Hematopoietic multipotent progenitor cell treated with erythropoietin and hydrocortisone succinate and interleukin-3 and kit ligand, for 4 days (in vitro differentiated cells): Measurements from ENCODE around the gene CHMP5.
"Not testable (repeated sequence)": the region's sequence is repeated elsewhere in the genome, so short reads cannot be mapped to it uniquely, and the experiment has no call there.

Experiments used
- DNase-seq: peaks from one replicate; pipeline ENCODE4 v3.0.0-alpha.2; 2015

The CHMP5 gene

DNA sequence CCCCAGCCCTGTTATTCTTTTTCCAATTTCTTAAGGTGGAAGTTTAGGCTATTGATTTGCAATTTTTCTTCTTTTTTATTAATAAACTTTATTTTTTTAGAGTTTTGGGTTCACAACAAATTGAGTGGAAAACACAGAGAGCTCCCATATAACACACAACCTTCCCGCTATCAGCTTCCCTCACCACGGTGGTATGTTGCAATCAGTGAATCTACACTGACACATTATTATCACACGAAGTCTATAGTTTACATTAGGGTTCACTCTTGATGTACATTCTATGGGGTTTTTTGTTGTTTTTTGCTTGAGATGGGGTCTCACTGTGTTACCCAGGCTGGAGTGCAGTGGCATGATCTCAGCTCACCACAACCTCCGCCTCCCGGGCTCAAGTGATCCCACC is 20.7 kb downstream of the CHMP5 start:
- DNase-seq: no peak

- peak; percentile 93 for DNase-seq
These were observed 22.2 kb downstream of the CHMP5 start for GRCh38 chr9:33287087-33287490.

- no peak for DNase-seq
These were observed 23.4 kb downstream of the CHMP5 start for GRCh38 chr9:33288235-33288634.

DNA sequence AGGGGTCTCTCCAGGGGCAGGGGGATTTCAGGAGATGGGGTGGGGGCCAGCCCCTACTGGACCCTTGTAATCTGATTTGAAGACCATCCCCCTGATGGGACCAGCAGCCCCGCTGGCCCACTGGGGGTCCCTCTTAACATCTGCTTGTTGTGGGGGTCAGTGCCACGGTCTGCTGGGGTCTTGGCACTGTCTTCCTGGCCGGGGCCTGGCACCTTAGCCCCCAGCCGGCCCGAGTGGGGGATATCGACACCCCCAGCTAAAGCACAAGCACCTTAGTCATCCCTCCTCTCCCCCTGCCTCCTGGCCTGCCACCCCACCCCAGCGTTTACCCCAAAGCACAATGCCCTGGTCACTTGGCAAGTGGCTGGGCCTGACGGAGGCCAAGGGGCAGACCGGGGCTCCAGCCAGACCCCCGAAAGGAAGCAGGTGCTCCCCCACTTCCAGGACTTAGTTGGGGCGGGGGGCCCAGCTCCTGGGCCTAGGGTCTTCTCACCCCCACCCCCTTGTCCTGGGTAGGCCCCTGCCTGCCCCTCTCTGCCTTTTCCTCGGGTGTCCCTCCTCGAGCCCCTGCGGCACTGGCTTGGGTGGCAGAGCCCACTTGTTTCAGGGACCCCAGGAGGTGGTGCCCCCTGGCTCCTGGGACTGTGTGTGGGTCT is 24.1 kb downstream of the CHMP5 start:
- no peak for DNase-seq

DNA sequence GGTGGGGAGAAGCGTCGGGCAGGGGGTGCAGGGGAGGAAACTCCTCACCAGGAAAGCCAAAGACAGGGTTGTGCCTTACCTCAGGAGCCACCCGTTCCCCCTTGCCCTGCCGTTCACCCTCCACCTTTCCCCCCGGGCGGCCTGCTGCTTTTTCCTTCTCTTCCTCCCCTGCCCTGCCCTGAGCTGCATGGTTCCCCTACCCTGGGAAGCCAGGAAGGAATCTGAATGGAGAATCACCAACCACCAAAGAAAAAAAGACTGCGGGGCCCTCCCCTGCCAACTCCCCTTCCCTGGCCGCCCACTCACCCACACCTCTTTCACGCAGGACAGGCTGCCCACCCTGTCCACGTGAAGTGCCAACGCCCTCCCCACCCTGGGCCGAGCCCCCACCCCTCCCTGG is 24.6 kb downstream of the CHMP5 start:
- DNase-seq: peak; percentile 42

DNA sequence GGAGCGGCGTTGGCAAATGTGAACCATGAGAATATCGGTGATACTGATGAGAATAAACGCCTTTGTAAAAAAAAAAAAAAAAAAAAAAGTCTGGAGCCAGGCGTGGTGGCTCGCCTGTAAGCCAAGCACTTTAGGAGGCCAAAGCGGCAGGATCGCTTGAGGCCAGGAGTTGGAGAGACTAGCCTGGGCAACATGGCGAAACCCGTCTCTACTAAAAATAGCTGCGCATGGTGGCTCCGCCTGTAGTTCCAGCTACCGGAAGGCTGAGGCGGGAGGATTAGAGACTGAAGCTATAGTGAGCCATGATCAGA is 25.0 kb downstream of the CHMP5 start:
- no peak for DNase-seq

- DNase-seq: peak; percentile 99
These were observed 25.6 kb downstream of the CHMP5 start, which contains the start of gene NFX1 for GRCh38 chr9:33290247-33291030. Gene NFX1 (plus strand): TSS chr9:33290516. CDS start chr9:33290573, 57 bp downstream.

DNA sequence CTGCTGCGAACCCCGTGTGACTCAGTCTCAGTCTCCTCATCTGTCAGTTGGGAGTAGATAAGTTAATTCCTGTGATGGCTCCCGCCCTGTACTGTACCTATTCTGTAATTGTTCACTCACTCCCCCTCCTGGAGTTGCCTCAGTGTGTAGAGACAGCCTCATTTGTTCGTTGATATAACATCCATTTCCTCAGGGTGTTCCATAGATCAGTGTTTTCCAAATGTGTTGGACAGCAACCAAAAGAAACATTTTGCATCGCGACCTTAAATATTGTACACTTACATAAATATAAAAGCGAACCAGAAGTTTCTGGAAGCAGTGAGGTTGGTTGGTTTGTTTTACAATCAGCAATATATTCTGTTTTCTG is 26.2 kb downstream of the CHMP5 start:
- no peak for DNase-seq

GRCh38 chr9:33291901-33292300 is 27.1 kb downstream of the CHMP5 start:
- no peak for DNase-seq

- DNase-seq: no peak
These were observed 28.9 kb downstream of the CHMP5 start for GRCh38 chr9:33293782-33294181.

- no peak for DNase-seq
These were observed 30.0 kb downstream of the CHMP5 start for GRCh38 chr9:33294670-33295432.

- no peak for DNase-seq
These were observed 30.7 kb downstream of the CHMP5 start for GRCh38 chr9:33295571-33295970.

GRCh38 chr9:33297432-33297831 is 32.6 kb downstream of the CHMP5 start:
- peak; percentile 92 for DNase-seq

DNA sequence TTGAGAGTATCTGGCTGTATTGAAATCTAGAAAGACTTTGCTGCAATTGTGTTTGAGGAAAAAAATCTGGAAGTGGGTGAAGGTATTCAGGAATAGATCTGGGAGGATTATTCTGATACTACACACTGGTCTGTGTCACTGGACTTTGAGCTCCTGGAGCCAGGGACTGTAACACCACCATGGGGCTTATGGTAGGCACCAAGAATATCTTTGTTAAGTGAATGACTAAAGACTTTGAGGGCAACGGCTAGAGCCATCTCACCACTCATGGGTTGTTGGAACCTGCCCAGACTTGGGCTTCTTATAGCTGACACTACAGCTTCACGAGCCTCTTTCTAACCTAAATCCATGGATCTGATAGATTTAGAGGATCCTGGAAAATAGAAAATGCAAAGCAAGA is 35.7 kb downstream of the CHMP5 start:
- no peak for DNase-seq

GRCh38 chr9:33304362-33304761 is 39.5 kb downstream of the CHMP5 start:
- DNase-seq: peak; percentile 32

- no peak for DNase-seq
These were observed 41.2 kb downstream of the CHMP5 start for GRCh38 chr9:33306037-33306436.

DNA sequence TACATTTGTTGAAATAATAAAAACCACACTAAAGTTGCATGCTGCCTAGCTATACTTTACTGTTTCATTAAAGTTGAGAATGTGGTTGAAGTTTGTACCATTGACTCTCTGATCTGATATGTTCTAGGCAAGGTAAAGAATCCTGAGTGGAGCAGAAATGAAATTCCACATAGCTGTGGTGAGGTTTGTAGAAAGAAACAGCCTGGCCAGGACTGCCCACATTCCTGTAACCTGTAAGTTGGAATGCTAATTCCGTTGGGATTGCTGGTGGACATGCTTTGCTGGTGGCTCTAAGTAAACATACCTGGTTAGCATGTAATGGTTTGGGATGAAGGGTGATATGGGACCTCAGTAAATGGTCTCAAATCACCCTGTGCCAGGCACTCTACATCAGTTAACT is 42.2 kb downstream of the CHMP5 start:
- no peak for DNase-seq

- no peak for DNase-seq
These were observed 45.1 kb downstream of the CHMP5 start for GRCh38 chr9:33309903-33310302.

DNA sequence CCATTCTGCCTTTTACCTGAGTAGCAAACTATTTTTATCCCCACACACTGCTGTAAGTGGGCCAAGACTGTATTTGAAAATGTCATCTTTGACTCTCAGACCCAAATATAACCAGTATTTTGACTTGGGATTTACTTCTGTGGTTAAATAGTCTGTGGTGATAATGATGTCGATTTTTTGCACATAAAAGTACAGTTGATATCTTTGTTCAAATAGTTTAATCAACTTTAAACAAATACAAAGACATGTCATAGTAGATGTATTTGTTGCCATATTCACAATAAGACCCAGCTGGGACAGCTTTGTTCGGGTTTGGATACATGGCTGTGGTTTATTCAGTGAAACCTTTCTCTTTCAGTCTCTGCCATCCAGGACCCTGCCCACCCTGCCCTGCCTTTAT is 45.9 kb downstream of the CHMP5 start:
- no peak for DNase-seq

DNA sequence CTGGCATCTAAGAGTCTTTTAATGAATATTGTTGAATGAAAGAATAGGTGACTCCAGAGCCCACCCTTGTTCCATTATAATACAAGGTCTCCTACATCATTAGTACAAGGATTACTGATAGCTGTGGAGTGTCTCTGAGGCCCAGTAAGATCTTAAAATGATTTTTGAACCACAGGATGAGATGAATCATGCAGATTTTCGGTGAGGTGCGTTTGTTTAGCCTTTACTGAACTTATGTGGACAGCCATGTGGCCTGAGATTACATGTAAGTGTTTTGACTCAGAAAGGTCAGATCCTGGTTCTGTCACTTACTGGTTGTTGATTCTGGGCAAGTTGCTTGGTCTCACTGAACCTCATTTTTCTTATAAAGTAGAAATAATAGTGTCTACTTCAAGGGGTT is 47.1 kb downstream of the CHMP5 start:
- DNase-seq: no peak

- peak; percentile 36 for DNase-seq
These were observed 50.5 kb downstream of the CHMP5 start for GRCh38 chr9:33315371-33315770.

DNA sequence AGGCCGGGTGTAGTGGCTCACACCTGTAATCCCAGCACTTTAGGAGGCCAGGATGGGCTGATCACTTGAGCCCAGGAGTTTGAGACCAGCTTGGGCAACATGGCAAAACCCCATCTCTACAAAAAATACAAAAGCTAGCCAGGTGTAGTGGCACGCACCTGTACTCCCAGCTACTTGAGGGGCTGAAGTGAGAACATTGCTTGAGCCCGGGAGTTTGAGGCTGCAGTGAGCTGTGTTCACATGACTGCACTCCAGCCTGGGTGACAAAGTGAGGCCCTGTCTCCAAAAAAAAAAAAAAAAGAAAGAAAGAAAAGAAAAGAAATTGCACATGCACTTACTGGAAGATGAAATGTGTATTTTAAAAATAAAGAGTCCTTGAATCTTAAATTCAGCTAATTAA is 52.3 kb downstream of the CHMP5 start:
- DNase-seq: not testable (repeated sequence)

DNA sequence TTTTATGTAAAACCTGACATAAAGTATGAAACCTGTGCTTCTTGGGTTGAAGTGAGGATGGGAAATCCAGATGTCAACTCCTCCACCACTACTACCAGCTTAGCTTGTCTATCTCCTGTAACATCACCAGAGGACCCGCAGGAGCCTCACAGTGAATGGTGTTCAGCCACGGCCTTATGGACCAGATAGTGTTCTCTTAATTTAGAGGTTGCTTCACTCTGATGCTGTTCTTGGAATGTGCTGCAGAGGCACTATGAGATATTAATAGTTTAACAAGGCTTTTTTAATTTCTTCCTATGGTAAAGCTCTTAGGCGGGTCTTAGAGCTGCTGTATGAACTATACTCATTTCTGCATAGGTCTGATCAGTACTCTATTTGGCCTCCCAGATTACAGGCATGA is 53.4 kb downstream of the CHMP5 start:
- DNase-seq: no peak

DNA sequence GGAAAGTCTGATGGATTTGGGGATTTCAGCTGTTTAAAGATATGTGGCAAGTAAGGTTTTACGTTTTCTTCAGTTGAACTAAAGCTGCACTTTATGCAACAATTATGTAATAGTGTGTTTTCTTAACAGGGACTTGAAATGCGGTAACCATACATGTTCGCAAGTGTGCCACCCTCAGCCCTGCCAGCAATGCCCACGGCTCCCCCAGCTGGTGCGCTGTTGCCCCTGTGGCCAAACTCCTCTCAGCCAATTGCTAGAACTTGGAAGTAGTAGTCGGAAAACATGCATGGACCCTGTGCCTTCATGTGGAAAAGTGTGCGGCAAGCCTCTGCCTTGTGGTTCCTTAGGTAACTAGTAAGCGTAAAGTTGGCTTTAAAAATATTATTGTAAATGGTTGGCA is 53.9 kb downstream of the CHMP5 start:
- no peak for DNase-seq
